ENCODE results near the gene KLK12. TPM values are rescaled to one million over a fixed set of nuclear protein-coding genes. Genes with fewer than 3 reads are reported as not detected.

The KLK12 gene
- total and polyA plus RNA-seq, 2 of the 13 experiments (the other 11 are each of a cell fraction or from before 2014, with no cell fraction given): not detected

DNA sequence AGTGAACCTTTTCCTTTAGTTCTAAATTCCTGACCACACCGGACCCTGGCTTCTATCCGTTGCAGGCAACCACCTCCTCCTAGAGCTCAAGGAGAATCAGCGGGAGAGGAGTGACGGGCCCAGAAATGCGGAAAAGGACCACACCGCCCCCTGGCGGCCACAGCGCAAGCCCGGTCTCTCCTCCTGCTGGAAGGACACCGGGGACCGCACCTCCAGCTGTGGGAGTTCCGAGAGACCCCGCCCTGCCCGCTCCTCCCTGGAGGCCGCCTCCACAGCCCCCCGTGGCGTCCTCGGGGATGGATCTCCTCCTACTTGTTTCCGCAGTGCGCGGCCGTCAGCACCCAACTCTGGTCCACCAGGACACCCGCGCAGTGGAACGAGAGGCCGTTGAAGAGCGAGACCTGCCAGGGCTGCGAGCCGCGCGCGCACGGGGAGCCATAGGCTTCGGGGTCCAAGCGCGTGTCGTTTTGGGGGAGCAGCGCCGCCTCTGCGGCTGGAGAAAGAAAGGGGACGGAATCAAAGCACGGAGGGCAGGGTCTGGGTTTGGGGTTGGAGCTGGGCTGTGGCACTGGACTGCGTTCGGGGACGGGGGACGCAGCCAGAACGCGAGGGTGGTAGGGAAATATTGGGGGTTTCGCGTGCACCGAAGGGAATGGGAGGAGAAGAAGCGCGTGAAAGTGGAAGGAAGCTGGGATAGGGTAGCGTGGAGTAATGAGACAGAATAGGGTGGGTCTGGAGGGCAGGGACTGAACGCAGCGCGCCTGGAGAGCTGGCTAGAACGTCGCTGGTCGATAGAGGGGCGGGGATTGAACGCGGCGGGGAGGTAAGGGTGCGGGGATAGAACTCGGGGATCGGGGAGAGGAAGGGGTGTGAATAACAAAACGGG lies 17.8 kb downstream of the KLK12 start (continued):
- TF ChIP-seq, protein P1, sequence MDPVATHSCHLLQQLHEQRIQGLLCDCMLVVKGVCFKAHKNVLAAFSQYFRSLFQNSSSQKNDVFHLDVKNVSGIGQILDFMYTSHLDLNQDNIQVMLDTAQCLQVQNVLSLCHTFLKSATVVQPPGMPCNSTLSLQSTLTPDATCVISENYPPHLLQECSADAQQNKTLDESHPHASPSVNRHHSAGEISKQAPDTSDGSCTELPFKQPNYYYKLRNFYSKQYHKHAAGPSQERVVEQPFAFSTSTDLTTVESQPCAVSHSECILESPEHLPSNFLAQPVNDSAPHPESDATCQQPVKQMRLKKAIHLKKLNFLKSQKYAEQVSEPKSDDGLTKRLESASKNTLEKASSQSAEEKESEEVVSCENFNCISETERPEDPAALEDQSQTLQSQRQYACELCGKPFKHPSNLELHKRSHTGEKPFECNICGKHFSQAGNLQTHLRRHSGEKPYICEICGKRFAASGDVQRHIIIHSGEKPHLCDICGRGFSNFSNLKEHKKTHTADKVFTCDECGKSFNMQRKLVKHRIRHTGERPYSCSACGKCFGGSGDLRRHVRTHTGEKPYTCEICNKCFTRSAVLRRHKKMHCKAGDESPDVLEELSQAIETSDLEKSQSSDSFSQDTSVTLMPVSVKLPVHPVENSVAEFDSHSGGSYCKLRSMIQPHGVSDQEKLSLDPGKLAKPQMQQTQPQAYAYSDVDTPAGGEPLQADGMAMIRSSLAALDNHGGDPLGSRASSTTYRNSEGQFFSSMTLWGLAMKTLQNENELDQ (CRISPR knock-in tag; IDR thresholded peaks at IDR 0.05; ENCODE audit: borderline replicate concordance): no peak
- TF ChIP-seq, protein P2, sequence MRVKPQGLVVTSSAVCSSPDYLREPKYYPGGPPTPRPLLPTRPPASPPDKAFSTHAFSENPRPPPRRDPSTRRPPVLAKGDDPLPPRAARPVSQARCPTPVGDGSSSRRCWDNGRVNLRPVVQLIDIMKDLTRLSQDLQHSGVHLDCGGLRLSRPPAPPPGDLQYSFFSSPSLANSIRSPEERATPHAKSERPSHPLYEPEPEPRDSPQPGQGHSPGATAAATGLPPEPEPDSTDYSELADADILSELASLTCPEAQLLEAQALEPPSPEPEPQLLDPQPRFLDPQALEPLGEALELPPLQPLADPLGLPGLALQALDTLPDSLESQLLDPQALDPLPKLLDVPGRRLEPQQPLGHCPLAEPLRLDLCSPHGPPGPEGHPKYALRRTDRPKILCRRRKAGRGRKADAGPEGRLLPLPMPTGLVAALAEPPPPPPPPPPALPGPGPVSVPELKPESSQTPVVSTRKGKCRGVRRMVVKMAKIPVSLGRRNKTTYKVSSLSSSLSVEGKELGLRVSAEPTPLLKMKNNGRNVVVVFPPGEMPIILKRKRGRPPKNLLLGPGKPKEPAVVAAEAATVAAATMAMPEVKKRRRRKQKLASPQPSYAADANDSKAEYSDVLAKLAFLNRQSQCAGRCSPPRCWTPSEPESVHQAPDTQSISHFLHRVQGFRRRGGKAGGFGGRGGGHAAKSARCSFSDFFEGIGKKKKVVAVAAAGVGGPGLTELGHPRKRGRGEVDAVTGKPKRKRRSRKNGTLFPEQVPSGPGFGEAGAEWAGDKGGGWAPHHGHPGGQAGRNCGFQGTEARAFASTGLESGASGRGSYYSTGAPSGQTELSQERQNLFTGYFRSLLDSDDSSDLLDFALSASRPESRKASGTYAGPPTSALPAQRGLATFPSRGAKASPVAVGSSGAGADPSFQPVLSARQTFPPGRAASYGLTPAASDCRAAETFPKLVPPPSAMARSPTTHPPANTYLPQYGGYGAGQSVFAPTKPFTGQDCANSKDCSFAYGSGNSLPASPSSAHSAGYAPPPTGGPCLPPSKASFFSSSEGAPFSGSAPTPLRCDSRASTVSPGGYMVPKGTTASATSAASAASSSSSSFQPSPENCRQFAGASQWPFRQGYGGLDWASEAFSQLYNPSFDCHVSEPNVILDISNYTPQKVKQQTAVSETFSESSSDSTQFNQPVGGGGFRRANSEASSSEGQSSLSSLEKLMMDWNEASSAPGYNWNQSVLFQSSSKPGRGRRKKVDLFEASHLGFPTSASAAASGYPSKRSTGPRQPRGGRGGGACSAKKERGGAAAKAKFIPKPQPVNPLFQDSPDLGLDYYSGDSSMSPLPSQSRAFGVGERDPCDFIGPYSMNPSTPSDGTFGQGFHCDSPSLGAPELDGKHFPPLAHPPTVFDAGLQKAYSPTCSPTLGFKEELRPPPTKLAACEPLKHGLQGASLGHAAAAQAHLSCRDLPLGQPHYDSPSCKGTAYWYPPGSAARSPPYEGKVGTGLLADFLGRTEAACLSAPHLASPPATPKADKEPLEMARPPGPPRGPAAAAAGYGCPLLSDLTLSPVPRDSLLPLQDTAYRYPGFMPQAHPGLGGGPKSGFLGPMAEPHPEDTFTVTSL (CRISPR knock-in tag; IDR thresholded peaks at IDR 0.05; ENCODE audit: borderline replicate concordance): no peak
- TF ChIP-seq ZNF703 (CRISPR knock-in tag; IDR thresholded peaks at IDR 0.05; ENCODE audit: borderline replicate concordance): no peak
- TF ChIP-seq, protein P3, sequence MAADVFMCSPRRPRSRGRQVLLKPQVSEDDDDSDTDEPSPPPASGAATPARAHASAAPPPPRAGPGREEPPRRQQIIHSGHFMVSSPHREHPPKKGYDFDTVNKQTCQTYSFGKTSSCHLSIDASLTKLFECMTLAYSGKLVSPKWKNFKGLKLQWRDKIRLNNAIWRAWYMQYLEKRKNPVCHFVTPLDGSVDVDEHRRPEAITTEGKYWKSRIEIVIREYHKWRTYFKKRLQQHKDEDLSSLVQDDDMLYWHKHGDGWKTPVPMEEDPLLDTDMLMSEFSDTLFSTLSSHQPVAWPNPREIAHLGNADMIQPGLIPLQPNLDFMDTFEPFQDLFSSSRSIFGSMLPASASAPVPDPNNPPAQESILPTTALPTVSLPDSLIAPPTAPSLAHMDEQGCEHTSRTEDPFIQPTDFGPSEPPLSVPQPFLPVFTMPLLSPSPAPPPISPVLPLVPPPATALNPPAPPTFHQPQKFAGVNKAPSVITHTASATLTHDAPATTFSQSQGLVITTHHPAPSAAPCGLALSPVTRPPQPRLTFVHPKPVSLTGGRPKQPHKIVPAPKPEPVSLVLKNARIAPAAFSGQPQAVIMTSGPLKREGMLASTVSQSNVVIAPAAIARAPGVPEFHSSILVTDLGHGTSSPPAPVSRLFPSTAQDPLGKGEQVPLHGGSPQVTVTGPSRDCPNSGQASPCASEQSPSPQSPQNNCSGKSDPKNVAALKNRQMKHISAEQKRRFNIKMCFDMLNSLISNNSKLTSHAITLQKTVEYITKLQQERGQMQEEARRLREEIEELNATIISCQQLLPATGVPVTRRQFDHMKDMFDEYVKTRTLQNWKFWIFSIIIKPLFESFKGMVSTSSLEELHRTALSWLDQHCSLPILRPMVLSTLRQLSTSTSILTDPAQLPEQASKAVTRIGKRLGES (CRISPR knock-in tag; IDR thresholded peaks at IDR 0.05; ENCODE audit: borderline replicate concordance): no peak
- TF ChIP-seq NAIF1 (CRISPR knock-in tag; IDR thresholded peaks at IDR 0.05; ENCODE audit: borderline replicate concordance): no peak
- TF ChIP-seq DNMT3B (CRISPR knock-in tag; conservative IDR thresholded peaks at IDR 0.05): no peak
- no peak for TF ChIP-seq ZNF773 (CRISPR knock-in tag; IDR thresholded peaks at IDR 0.05; ENCODE audit: borderline replicate concordance)
- TF ChIP-seq, protein P4, sequence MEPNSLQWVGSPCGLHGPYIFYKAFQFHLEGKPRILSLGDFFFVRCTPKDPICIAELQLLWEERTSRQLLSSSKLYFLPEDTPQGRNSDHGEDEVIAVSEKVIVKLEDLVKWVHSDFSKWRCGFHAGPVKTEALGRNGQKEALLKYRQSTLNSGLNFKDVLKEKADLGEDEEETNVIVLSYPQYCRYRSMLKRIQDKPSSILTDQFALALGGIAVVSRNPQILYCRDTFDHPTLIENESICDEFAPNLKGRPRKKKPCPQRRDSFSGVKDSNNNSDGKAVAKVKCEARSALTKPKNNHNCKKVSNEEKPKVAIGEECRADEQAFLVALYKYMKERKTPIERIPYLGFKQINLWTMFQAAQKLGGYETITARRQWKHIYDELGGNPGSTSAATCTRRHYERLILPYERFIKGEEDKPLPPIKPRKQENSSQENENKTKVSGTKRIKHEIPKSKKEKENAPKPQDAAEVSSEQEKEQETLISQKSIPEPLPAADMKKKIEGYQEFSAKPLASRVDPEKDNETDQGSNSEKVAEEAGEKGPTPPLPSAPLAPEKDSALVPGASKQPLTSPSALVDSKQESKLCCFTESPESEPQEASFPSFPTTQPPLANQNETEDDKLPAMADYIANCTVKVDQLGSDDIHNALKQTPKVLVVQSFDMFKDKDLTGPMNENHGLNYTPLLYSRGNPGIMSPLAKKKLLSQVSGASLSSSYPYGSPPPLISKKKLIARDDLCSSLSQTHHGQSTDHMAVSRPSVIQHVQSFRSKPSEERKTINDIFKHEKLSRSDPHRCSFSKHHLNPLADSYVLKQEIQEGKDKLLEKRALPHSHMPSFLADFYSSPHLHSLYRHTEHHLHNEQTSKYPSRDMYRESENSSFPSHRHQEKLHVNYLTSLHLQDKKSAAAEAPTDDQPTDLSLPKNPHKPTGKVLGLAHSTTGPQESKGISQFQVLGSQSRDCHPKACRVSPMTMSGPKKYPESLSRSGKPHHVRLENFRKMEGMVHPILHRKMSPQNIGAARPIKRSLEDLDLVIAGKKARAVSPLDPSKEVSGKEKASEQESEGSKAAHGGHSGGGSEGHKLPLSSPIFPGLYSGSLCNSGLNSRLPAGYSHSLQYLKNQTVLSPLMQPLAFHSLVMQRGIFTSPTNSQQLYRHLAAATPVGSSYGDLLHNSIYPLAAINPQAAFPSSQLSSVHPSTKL (CRISPR knock-in tag; IDR thresholded peaks at IDR 0.05): no peak
- no peak for TF ChIP-seq ZNF451 (CRISPR knock-in tag; IDR thresholded peaks at IDR 0.05)
- TF ChIP-seq XRCC5 (optimal IDR thresholded peaks at IDR 0.05; ENCODE audit: low read length): peak; percentile 55

Measured in HepG2 (cell line).